GM12892 (cell line): ENCODE measurements around the gene SH3TC2.

Experiments used
- POLR2AphosphoS5 ChIP-seq: IDR thresholded peaks from 2 replicates; pipeline ENCODE4 v1.6.1; 2011; ENCODE audit warnings: low read depth, low read length, control low read depth
- TAF1 ChIP-seq: IDR thresholded peaks from 2 replicates; pipeline ENCODE4 v1.6.1; 2011; ENCODE audit warnings: low read depth, mild to moderate bottlenecking, control low read depth, low read length, borderline replicate concordance

DNA sequence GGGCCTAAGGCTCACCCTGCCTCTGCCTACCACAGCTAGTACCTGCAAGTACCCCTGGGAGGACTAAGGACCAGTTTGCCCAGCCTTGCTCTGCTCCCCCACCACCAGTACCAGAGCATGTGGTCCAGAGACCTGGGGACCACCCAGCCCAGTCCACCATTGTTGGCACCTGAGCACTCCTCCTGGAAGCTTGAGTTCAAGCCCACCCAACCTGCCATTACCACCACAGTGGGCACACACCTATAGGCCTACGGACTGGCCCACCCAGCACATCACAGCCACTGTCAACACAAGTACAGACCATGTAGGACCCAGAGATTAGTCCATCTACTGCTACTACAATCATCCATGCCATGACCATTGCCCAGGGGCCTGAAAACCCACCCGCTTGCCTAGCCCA lies 30.8 kb upstream of the SH3TC2 start:
- TF ChIP-seq TAF1 (no peak), POLR2AphosphoS5 (no peak)
